ENCODE results near the gene TIMP3. TPM values are rescaled to one million over a fixed set of nuclear protein-coding genes. Genes with fewer than 3 reads are reported as not detected.

TIMP3 gene
- total RNA-seq, 1 donor from 2014 or later, result 15.2 TPM

GRCh38 chr22:32855045-32855756 lies 53.7 kb downstream of the TIMP3 start:
- DNase-seq, result no peak
- H3K36me3 Mint-ChIP-seq (ENCODE audit: unreplicated experiment), result no peaks in the 10 kb centered on the region
- no peak for TF ChIP-seq CTCF (IDR thresholded peaks at IDR 0.05; ENCODE audit: partially characterized antibody, unreplicated experiment)
- no peak overlapping the region for H3K4me3 Mint-ChIP-seq (ENCODE audit: unreplicated experiment)
- peaks cover 3% of the 10 kb centered on the region for H3K9me3 Mint-ChIP-seq (ENCODE audit: unreplicated experiment)
- peaks cover 3% of the 10 kb centered on the region for H3K27me3 Mint-ChIP-seq (ENCODE audit: unreplicated experiment)
- H3K27ac Mint-ChIP-seq (ENCODE audit: unreplicated experiment), result no peak overlapping the region
- H3K4me1 Mint-ChIP-seq (ENCODE audit: low read depth, unreplicated experiment), result peaks cover 8% of the 10 kb centered on the region

GRCh38 chr22:32858121-32858703 lies 56.7 kb downstream of the TIMP3 start:
- H3K4me1 Mint-ChIP-seq (ENCODE audit: low read depth, unreplicated experiment), result peaks cover under 1% of the 10 kb centered on the region
- TF ChIP-seq CTCF (IDR thresholded peaks at IDR 0.05; ENCODE audit: partially characterized antibody, unreplicated experiment), result no peak
- no peak overlapping the region for H3K27ac Mint-ChIP-seq (ENCODE audit: unreplicated experiment)
- H3K36me3 Mint-ChIP-seq (ENCODE audit: unreplicated experiment), result no peaks in the 10 kb centered on the region
- H3K27me3 Mint-ChIP-seq (ENCODE audit: unreplicated experiment), result peaks cover 3% of the 10 kb centered on the region
- no peak overlapping the region for H3K4me3 Mint-ChIP-seq (ENCODE audit: unreplicated experiment)
- peaks cover 5% of the 10 kb centered on the region for H3K9me3 Mint-ChIP-seq (ENCODE audit: unreplicated experiment)
- DNase-seq, result no peak

GRCh38 chr22:32858957-32859356 lies 57.5 kb downstream of the TIMP3 start:
- Mint-ChIP-seq H3K4me1 (ENCODE audit: low read depth, unreplicated experiment) (no peaks in the 10 kb centered on the region), H3K27ac (ENCODE audit: unreplicated experiment) (no peak overlapping the region), H3K4me3 (ENCODE audit: unreplicated experiment) (no peak overlapping the region), H3K36me3 (ENCODE audit: unreplicated experiment) (no peaks in the 10 kb centered on the region), H3K27me3 (ENCODE audit: unreplicated experiment) (peaks cover 3% of the 10 kb centered on the region), H3K9me3 (ENCODE audit: unreplicated experiment) (peaks cover 5% of the 10 kb centered on the region)
- DNase-seq, result no peak
- TF ChIP-seq CTCF (IDR thresholded peaks at IDR 0.05; ENCODE audit: partially characterized antibody, unreplicated experiment), result no peak

GRCh38 chr22:32859743-32860142 lies 58.2 kb downstream of the TIMP3 start:
- peaks cover 3% of the 10 kb centered on the region for H3K27me3 Mint-ChIP-seq (ENCODE audit: unreplicated experiment)
- DNase-seq, result no peak
- no peak for TF ChIP-seq CTCF (IDR thresholded peaks at IDR 0.05; ENCODE audit: partially characterized antibody, unreplicated experiment)
- H3K4me3 Mint-ChIP-seq (ENCODE audit: unreplicated experiment), result no peak overlapping the region
- peaks cover 2% of the 10 kb centered on the region for H3K9me3 Mint-ChIP-seq (ENCODE audit: unreplicated experiment)
- H3K27ac Mint-ChIP-seq (ENCODE audit: unreplicated experiment), result no peak overlapping the region
- H3K4me1 Mint-ChIP-seq (ENCODE audit: low read depth, unreplicated experiment), result no peaks in the 10 kb centered on the region
- H3K36me3 Mint-ChIP-seq (ENCODE audit: unreplicated experiment), result no peaks in the 10 kb centered on the region

GRCh38 chr22:32861330-32861729 lies 59.8 kb downstream of the TIMP3 start:
- no peak overlapping the region for H3K4me3 Mint-ChIP-seq (ENCODE audit: unreplicated experiment)
- no peak for TF ChIP-seq CTCF (IDR thresholded peaks at IDR 0.05; ENCODE audit: partially characterized antibody, unreplicated experiment)
- H3K27ac Mint-ChIP-seq (ENCODE audit: unreplicated experiment), result no peak overlapping the region
- H3K9me3 Mint-ChIP-seq (ENCODE audit: unreplicated experiment), result peaks cover 2% of the 10 kb centered on the region
- H3K36me3 Mint-ChIP-seq (ENCODE audit: unreplicated experiment), result no peaks in the 10 kb centered on the region
- no peaks in the 10 kb centered on the region for H3K4me1 Mint-ChIP-seq (ENCODE audit: low read depth, unreplicated experiment)
- no peak for DNase-seq
- peaks cover 3% of the 10 kb centered on the region for H3K27me3 Mint-ChIP-seq (ENCODE audit: unreplicated experiment)

Data from glutamatergic neuron (in vitro differentiated cells).